B cell (primary cell): ENCODE data around the gene SLC4A5. TPM values are rescaled to one million over a fixed set of nuclear protein-coding genes. Genes with fewer than 3 reads are reported as not detected.

Source experiments
- ATAC-seq: fragments of 200-7000 bp; cut with Tn5 transposase; one replicate; pipeline ENCODE4 v1.10.0; 2021; ENCODE audit warnings: low read depth, mild to moderate bottlenecking, moderate number of reproducible peaks, moderate library complexity
- CTCF ChIA-PET: fragments of 350-600 bp; sonication (Branson Sonifier 250); formaldehyde crosslinking; loops from one replicate; lab custom pipeline; 2021; ENCODE audit warnings: antibody characterized with exemption, inconsistent platforms; lab: Charles Lee
- POLR2A ChIA-PET: fragments of 350-600 bp; sonication (Branson Sonifier 250); formaldehyde crosslinking; loops from one replicate; lab custom pipeline; 2021; ENCODE audit warnings: antibody characterized with exemption; lab: Charles Lee
- DNase-seq: peaks from one replicate; pipeline ENCODE4 v3.0.0; 2013
- H2AFZ ChIP-seq: 2 replicates; pipeline ENCODE4 v1.6.1; 2012; ENCODE audit warnings: mild to moderate bottlenecking, low read depth, low read length; ENCODE audit not compliant: insufficient read depth, poor library complexity, severe bottlenecking
- H3K27ac ChIP-seq, 2 donors: 1 replicate in 1 of 2; 2 replicates in 1 of 2; pipeline ENCODE4 v1.5.1; 2012 to 2013; ENCODE audit warnings: low read length in 2 of 2, mild to moderate bottlenecking in 2 of 2, moderate library complexity in 1 of 2
- H3K27me3 ChIP-seq, 4 experiments: fragments of 200-600 bp in 1 of 4; sonication (generic) in 1 of 4; replicated peaks in 1 of 4; 1 replicate in 2 of 4; 2 replicates in 2 of 4; pipeline versions ENCODE4 v1.6.1 to v1.7.0; 2013 to 2016; ENCODE audit warnings: low read length in 3 of 4, mild to moderate bottlenecking in 2 of 4, mixed read lengths in 1 of 4, moderate library complexity in 1 of 4; ENCODE audit not compliant: insufficient read depth in 4 of 4, control insufficient read depth in 3 of 4; ENCODE audit errors: control extremely low read depth in 1 of 4
- H3K36me3 ChIP-seq, 2 experiments: replicated peaks in 1 of 2; 1 replicate in 1 of 2; 2 replicates in 1 of 2; pipeline versions ENCODE4 v1.6.1 to v1.7.1; 2013; ENCODE audit warnings: low read length in 1 of 2; ENCODE audit not compliant: insufficient read depth in 2 of 2, control insufficient read depth in 1 of 2; ENCODE audit errors: control extremely low read depth in 1 of 2, extremely low read depth in 1 of 2
- H3K4me1 ChIP-seq, 2 donors: fragments of 200-600 bp in 1 of 2; sonication (generic) in 1 of 2; 1 replicate in 1 of 2; 2 replicates in 1 of 2; pipeline versions ENCODE4 v1.5.1 to v1.6.1; 2013 to 2017; ENCODE audit warnings: low read length in 2 of 2; ENCODE audit not compliant: control insufficient read depth in 2 of 2, insufficient read depth in 2 of 2
- H3K4me2 ChIP-seq: replicated peaks from 2 replicates; pipeline ENCODE3; 2012; ENCODE audit warnings: mild to moderate bottlenecking, low read depth, low read length; ENCODE audit not compliant: poor library complexity, severe bottlenecking
- H3K4me3 ChIP-seq, 5 experiments: fragments of 200-600 bp in 1 of 5; sonication (generic) in 1 of 5; 1 replicate in 3 of 5; 2 replicates in 2 of 5; pipeline versions ENCODE4 v1.5.1 to v1.7.0; 2011 to 2016; ENCODE audit warnings: low read length in 4 of 5, mild to moderate bottlenecking in 4 of 5, low read depth in 2 of 5, control low read depth in 1 of 5, moderate library complexity in 1 of 5; ENCODE audit not compliant: insufficient read depth in 1 of 5; ENCODE audit errors: control extremely low read depth in 1 of 5, extremely low read depth in 1 of 5
- H3K79me2 ChIP-seq: fragments of 200-600 bp; sonication (generic); one replicate; pipeline ENCODE4 v1.6.0; 2016; ENCODE audit warnings: low read length; ENCODE audit not compliant: control insufficient read depth, insufficient read depth
- H3K9ac ChIP-seq: fragments of 200-600 bp; sonication (generic); 2 replicates; pipeline ENCODE4 v1.6.1; 2017; ENCODE audit warnings: mild to moderate bottlenecking, low read length, moderate library complexity
- H3K9me3 ChIP-seq, 3 donors: one replicate each; pipeline versions ENCODE4 v1.6.1 to v1.7.1; 2013; ENCODE audit warnings: low read length in 2 of 3; ENCODE audit not compliant: control insufficient read depth in 2 of 3, insufficient read depth in 1 of 3; ENCODE audit errors: control extremely low read depth in 1 of 3
- H4K20me1 ChIP-seq: 2 replicates; pipeline ENCODE4 v1.6.0; 2012; ENCODE audit warnings: mild to moderate bottlenecking, low read length; ENCODE audit not compliant: insufficient read depth, control insufficient read depth, poor library complexity, severe bottlenecking
- H3K27ac Mint-ChIP-seq: one replicate; pipeline ENCODE4 v1.8.0; 2021; ENCODE audit warnings: mixed read lengths
- H3K27me3 Mint-ChIP-seq: one replicate; pipeline ENCODE4 v1.8.0; 2021; ENCODE audit warnings: mixed read lengths
- H3K4me1 Mint-ChIP-seq: one replicate; pipeline ENCODE4 v1.8.0; 2021; ENCODE audit warnings: mixed read lengths
- H3K4me3 Mint-ChIP-seq: one replicate; pipeline ENCODE4 v1.8.0; 2021; ENCODE audit warnings: mixed read lengths
- H3K9me3 Mint-ChIP-seq: one replicate; pipeline ENCODE4 v1.8.0; 2022; ENCODE audit warnings: mixed read lengths; ENCODE audit not compliant: insufficient read depth
- CTCF ChIP-seq: fragments of 200-600 bp; IDR thresholded peaks from one replicate; pipeline ENCODE4 v1.8.0; 2022; ENCODE audit warnings: antibody characterized with exemption, mild to moderate bottlenecking
- EZH2 ChIP-seq: IDR thresholded peaks from 2 replicates; pipeline ENCODE4 v1.6.1; 2012; ENCODE audit warnings: borderline replicate concordance, low read depth, mild to moderate bottlenecking, moderate library complexity, low read length; ENCODE audit not compliant: insufficient read depth, poor library complexity, severe bottlenecking
- WGBS: methylation state at CpG from one replicate; pipeline ENCODE4 v1.1.5; 2013; ENCODE audit warnings: missing lambda C conversion rate; ENCODE audit not compliant: insufficient coverage; 5-methylcytosine and 5-hydroxymethylcytosine counted together
- intact Hi-C: fragments of 100-400 bp; cut with micrococcal nuclease; formaldehyde crosslinking; loops from one replicate; pipeline ENCODE4 v1.10.0; 2022
- polyA plus RNA-seq: library from polyadenylated mRNA; depleted of rRNA; stranded (reverse); fragments of >200 nt; gene quantifications from 2 replicates; pipeline ENCODE4 v1.2.3, GENCODE V29; 2012
- total RNA-seq, 2 donors: library from RNA; stranded (reverse); fragments of 120-200 nt in 1 of 2; gene quantifications; 1 replicate in 1 of 2; 2 replicates in 1 of 2; pipeline versions ENCODE4 v1.2.3 to v1.2.4, GENCODE V29; 2013 to 2022

The SLC4A5 gene
- total and polyA plus RNA-seq, 2 donors (not counting 1 experiment from before 2014, with no cell fraction given): 3.3 to 9.7 TPM

- Mint-ChIP-seq H3K27ac (no peak overlapping the region), H3K4me3 (no peak overlapping the region), H3K4me1 (peaks cover 11% of the 10 kb centered on the region), H3K9me3 (no peaks in the 10 kb centered on the region), H3K27me3 (no peaks in the 10 kb centered on the region)
- ATAC-seq (no peak), DNase-seq (no peak)
- no peaks in the 10 kb centered on the region for H3K79me2 ChIP-seq
- H2AFZ ChIP-seq: no peak overlapping the region
- ChIA-PET CTCF (interaction anchor here (1.8 kb wide), 1 partner anchor 25 kb away, joined by 5 read pairs; no protein-coding TSS in a partner anchor), POLR2A (no interaction called here)
- peaks cover 6 to 8% of the 10 kb centered on the region in 2 donors for H3K4me1 ChIP-seq
- 13% methylated on average over 1 of the region's 1 CpG for WGBS
- H3K4me3 ChIP-seq: no peak overlapping the region
- H3K27me3 ChIP-seq: no peaks in the 10 kb centered on the region
- no peak for TF ChIP-seq EZH2
- no peak for TF ChIP-seq CTCF
- no peak overlapping the region for H3K9ac ChIP-seq
- H3K27ac ChIP-seq: no peak overlapping the region
- intact Hi-C loops: no loop called here
- H4K20me1 ChIP-seq: no peaks in the 10 kb centered on the region
- no peaks in the 10 kb centered on the region for H3K36me3 ChIP-seq
- no peak overlapping the region for H3K4me2 ChIP-seq
- H3K9me3 ChIP-seq: no peaks in the 10 kb centered on the region
Observed at GRCh38 chr2:74275228-74275627, 68.0 kb downstream of the SLC4A5 start.

GRCh38 chr2:74269667-74270066 lies 73.5 kb downstream of the SLC4A5 start:
- H3K79me2 ChIP-seq: no peaks in the 10 kb centered on the region
- Mint-ChIP-seq H3K27ac (no peak overlapping the region), H3K9me3 (no peaks in the 10 kb centered on the region), H3K27me3 (no peaks in the 10 kb centered on the region), H3K4me1 (peaks cover 4% of the 10 kb centered on the region), H3K4me3 (no peak overlapping the region)
- H3K27me3 ChIP-seq: no peaks in the 10 kb centered on the region
- no peak for ATAC-seq
- no peaks in the 10 kb centered on the region for H3K36me3 ChIP-seq
- intact Hi-C loops: no loop called here
- no peaks in the 10 kb centered on the region for H3K9me3 ChIP-seq
- ChIA-PET CTCF (no interaction called here), POLR2A (no interaction called here)
- WGBS: 100% methylated on average over 1 of the region's 1 CpG
- H3K4me1 ChIP-seq: no peaks in the 10 kb centered on the region
- no peak overlapping the region for H3K9ac ChIP-seq
- no peaks in the 10 kb centered on the region for H4K20me1 ChIP-seq
- no peak overlapping the region for H3K4me2 ChIP-seq
- H2AFZ ChIP-seq: no peak overlapping the region
- H3K4me3 ChIP-seq: no peak overlapping the region
- TF ChIP-seq EZH2: no peak
- TF ChIP-seq CTCF: no peak
- H3K27ac ChIP-seq: no peak overlapping the region
- DNase-seq: no peak
